Stimulated activated CD4-positive, alpha-beta T cell treated with anti-CD3 and anti-CD28 coated beads, Interleukin-15, amount 100 ng/mL, for 24 hours (primary cell): ENCODE results near the gene TSC1.

Experiments used
- DNase-seq: peaks from one replicate; pipeline ENCODE4 v3.0.0-alpha.2; 2020

The TSC1 gene

DNA sequence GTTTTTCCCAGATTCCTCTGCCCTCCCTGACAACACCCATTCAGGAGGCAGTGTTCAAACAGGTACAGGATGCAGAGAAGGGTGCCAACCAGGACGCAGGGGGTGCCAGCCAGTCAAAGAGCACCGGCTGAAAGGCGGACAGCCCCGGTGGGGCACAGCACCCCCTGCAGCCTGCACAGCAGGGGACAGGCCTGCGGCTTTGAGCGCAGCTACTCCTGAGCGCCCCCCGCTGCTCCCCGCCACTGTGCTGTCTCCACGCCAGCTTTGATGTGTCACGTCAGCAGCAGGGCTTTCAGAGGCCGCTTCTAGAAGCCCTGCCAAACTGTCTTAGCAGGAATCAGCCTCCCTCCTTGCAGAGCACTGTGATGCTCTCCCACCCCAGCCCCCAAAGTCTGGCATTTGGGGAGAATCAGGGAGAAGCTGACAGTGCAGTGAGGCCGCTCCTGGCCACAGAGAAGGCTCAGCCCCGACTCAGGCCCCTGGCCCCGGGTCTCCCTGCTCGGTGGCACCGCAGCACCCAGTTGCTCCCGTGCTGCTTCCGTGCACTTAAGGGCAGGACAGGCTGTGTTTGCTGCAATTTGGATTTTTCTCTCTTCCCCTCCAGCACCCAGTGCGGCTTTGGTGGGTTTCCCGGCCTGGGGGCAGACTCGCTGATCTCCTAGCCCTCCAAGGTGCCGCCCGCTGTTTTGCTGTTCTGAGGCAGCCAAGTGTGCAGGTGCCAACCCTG lies 86.6 kb downstream of the TSC1 start:
- DNase-seq = no peak

DNA sequence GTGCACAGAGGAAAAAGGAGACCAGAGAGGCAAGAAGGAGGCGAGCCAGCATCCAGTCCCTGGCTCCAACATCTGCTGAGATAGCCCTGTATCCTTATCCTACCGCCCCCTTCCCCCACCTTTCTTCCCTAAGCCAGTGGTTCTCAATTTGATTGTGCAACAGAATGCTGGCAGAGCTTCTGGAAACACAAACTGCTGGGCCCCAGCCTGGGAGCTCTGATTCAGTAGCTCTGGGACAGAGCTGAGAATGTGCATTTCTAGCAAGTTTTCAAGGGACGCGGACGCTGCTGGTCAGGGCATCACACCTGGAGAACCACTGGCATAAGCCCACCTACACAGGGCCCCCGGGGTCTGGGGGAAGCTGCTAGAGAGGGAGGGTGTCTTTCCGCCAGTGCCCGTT lies 87.4 kb downstream of the TSC1 start:
- DNase-seq = no peak

DNA sequence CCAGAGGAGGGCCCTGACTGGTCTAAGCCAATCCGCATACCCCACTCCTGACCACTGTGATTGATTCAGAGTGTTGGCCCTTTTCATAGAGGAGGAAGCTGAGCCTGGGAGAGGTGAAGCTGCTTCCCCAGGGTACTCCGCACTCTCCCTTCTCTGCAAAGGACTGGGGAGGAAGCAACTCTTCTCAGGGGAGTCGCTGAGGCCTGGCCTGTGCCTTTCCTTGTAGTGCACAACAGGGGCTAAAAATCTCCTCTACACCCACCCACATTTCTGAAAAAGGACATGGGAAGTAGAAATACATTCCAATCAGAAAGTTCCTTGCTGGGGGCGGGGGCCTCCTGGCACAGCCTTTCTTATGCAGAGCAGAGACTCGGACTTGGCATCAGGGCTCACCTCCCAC lies 88.5 kb downstream of the TSC1 start:
- no peak for DNase-seq

DNA sequence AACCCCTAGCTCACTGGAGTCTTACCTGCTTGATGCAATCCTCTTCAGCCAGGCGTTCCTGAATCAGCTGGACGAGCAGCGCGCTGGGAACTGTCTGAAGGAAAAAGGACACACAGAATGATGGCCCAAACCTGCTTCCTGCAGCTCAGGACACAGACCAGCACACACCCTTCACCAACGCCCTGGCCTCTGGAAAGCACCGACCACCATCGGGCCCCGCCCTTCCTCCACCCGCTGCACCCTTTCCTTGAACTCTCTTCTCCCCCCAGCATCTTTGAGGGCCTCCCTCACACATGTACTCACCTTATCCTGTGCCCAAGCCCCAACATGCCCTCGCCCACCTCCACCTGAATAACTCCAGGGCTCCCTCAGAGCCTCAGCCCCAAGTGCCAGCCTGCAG lies 89.6 kb downstream of the TSC1 start:
- no peak for DNase-seq

DNA sequence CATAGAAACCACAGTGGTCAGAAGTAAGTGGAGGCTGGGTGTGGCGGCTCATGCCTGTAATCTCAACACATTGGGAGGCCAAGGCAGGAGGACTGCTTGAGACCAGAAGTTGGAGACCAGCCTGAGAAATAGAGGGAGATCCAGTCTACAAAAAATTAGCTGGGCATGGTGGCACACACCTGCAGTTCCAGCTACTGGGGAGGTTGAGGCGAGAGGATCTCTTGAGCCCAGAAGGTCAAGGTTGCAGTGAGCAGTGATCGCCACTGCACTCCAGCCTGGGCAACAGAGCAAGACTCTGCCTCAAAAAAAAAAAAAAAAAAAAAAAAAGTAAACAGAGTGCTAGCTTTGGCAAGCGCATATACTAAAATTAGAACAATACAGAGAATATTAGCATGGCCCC lies 90.9 kb downstream of the TSC1 start:
- no peak for DNase-seq

DNA sequence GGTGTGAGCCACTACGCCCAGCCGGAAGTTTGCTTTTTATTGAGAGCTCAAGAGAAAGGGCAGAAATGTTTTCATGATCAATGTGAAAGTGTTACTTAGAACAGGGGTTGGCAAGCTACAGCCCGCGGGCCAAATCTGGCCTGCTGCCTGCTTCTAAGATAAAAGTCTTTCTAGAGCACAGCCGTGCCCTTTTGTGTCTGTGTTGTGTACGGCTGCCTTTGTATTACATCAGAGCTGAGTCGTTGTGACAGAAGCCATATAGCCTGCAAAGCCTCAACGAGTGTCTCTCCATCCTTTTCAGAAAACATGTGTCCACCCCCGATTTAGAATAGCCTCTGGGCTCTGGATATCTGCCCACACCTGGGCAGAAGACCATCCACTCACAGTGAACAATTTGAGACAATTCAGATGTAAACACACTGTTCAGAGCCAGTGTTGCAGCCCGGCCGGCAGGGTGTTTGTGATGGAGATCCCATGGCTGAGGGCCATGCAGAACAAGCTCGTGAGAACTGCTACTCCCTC lies 95.2 kb downstream of the TSC1 start:
- DNase-seq = no peak

DNA sequence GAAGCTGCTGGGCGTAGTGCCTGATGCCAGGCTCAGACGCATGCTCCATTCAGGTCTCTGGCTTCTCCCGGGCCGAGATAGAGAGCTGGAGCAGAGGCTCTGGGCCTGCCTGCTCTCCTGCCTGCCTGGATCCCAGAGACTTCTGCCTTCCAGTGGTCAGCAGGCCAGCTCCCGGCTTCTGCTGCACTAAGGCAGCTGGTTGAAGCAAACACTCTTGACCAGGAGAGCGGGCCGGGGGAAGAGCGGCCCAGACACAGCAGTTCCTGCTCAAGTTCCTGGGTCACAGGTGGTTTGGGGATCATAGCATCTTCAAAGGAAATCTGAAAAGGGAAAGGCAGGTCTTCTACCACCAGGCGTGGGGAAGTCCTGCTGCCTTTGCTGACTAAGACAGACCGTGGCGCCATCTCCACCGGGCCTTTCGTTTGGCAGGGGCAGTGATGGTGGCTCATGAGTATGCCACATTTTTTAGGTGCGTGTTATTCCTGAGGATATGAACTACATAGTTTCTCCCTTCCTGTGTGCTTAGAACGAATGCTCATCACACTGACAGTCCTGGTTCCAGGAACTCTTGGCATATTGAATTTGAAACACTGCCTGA lies 97.4 kb downstream of the TSC1 start:
- no peak for DNase-seq

DNA sequence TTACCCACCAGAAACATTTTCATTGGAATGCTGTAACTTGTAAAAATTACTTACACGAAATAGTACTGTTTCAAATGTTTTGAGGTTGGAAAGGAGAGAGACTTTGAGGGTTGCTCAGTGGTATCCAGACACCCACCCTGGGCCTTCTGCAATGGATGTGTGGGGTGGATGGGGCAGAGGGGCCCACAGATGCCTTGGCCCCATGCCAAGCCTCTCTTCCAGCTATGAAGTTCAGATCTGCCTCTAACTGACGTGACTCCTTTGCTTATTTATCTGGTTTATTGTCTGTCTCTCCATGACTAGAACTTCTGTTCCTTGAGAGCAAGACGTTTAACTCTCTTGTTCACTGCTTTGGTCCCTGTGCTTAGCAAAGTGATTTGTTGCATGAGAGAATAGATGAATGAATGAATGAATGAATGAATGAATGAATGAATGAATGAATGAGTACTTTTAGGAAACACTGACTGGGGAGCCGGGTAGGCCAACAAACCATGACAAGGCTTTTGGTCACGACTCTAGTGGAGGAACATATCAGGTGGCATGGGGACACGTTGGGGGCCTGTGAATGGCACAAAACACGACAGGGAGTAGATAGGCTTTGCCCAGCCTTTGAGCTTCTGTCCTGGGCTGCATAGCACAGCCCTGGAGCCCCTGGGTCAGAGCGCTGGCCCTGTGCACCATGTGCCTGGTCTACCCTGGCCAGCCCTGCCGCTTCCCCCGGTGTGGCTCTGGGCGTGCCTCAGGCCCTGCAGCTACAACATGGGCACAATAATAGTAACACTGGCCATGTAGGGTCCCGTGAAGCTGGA lies 98.1 kb downstream of the TSC1 start:
- no peak for DNase-seq

DNA sequence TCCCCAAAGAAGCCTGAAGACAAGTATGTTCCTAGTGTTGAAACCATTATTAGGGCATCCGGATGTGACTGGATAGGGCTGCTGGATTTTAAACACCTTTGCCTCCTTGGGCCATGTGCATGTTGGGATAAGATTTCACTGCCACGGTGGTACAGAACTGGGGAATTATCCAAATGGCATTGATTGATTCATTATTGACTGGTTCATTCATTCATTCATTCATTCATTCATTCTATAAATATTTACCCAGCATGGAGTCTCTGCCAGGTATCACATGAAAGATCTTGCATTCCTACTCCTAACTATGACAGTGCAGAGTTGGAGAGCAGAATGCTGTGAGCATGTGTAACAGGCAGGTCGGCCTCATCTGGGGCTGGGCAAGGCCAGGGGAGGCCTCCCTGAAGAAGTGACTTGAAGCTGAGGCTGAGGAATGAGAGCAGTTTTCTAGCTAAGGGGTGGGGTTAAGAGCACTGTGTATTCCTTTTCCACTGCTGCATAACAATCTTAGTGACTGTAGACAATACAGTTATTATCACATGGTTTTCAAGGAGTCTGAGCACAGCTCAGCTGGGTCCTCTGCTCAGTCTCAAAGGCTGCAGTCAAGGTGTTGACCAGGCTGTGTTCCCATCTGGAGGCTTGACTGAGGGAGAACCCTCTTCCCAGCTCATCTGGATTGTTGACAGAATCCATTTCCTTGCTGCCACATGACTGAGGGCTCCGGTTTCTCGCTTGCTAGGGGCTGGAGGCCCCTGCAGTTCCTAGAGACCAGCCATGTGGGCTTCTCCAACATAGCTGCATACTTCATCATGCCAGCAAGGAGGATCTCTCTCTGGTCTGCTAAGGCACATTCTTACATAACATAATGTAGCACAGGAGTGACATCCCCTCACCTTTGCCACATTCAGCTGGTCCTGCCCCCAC lies 102.0 kb downstream of the TSC1 start:
- no peak for DNase-seq
